ENCODE measurements around the gene TRERF1. TPM values are rescaled to one million over a fixed set of nuclear protein-coding genes. Genes with fewer than 3 reads are reported as not detected.
A peak's percentile ranks its signal among the peaks of the same experiment; 100 is the strongest.

Gene TRERF1
- total RNA-seq, 8 experiments from 2014 or later = 3.5 to 21.2 (median 5.2) TPM

GRCh38 chr6:42462474-42462972 lies 10.8 kb upstream of the TRERF1 start:
- WGBS, 10 experiments = 60 to 100% (median 91%) methylated on average over 1 to 6 of the region's 6 CpGs
- in situ Hi-C loops (cut with MboI; ENCODE audit: low pct_unique_long_range_greater_than_20kb in 2 of 9, low sequenced_read_pairs in 9 of 9, unreplicated experiment in 9 of 9) = no loop called here
- Histone ChIP-seq H3K4me3 (no peak overlapping the region), H3K4me1 (replicated peaks in 1 of 2) (no peaks in the 10 kb centered on the region), H3K27ac (no peak overlapping the region)
- ATAC-seq (replicated peaks in 6 of 8) = no peak

- Histone ChIP-seq H3K4me3 (no peak overlapping the region), H3K27ac (no peak overlapping the region), H3K4me1 (replicated peaks in 1 of 2) (no peaks in the 10 kb centered on the region)
- 0 to 86% (median 65%) methylated on average over 1 of the region's 1 CpG; no CpG with 5 or more reads in 4 of the 10 experiments for WGBS, 10 experiments
- peak in 2 of 8 experiments; percentile 34 to 57 for ATAC-seq (replicated peaks in 6 of 8)
- in situ Hi-C loops (cut with MboI; ENCODE audit: low pct_unique_long_range_greater_than_20kb in 2 of 9, low sequenced_read_pairs in 9 of 9, unreplicated experiment in 9 of 9) = no loop called here
Observed at GRCh38 chr6:42460883-42461282, 9.2 kb upstream of the TRERF1 start.

- Histone ChIP-seq H3K4me3 (no peak overlapping the region), H3K4me1 (replicated peaks in 1 of 2) (no peaks in the 10 kb centered on the region), H3K27ac (no peak overlapping the region)
- WGBS, 10 experiments = 63 to 94% (median 78%) methylated on average over 1 to 4 of the region's 5 CpGs; no CpG with 5 or more reads in 1 of the 10 experiments
- ATAC-seq (replicated peaks in 6 of 8) = no peak
- in situ Hi-C loops (cut with MboI; ENCODE audit: low pct_unique_long_range_greater_than_20kb in 2 of 9, low sequenced_read_pairs in 9 of 9, unreplicated experiment in 9 of 9) = no loop called here
Observed at GRCh38 chr6:42459888-42460287, 8.2 kb upstream of the TRERF1 start.

- ATAC-seq (replicated peaks in 6 of 8) = peak in 1 of 8 experiments; percentile 1
- in situ Hi-C loops (cut with MboI; ENCODE audit: low pct_unique_long_range_greater_than_20kb in 2 of 9, low sequenced_read_pairs in 9 of 9, unreplicated experiment in 9 of 9) = no loop called here
- Histone ChIP-seq H3K4me3 (peak overlapping the region; percentile 56 to 89 (median 84)), H3K4me1 (replicated peaks in 1 of 2) (peaks cover 4 to 6% of the 10 kb centered on the region in 2 donors), H3K27ac (peak overlapping the region; percentile 93 to 96)
- 0 to 47% (median 12%) methylated on average over 1 to 3 of the region's 11 CpGs; no CpG with 5 or more reads in 6 of the 10 experiments for WGBS, 10 experiments
Observed at GRCh38 chr6:42454428-42454791, 2.7 kb upstream of the TRERF1 start.

- 0 to 20% (median 3%) methylated on average over 1 to 13 of the region's 32 CpGs; no CpG with 5 or more reads in 1 of the 10 experiments for WGBS, 10 experiments
- H3K27ac ChIP-seq = peak overlapping the region; percentile 93 to 96
- peak overlapping the region; percentile 56 to 89 (median 84) for H3K4me3 ChIP-seq
- in situ Hi-C loops (cut with MboI; ENCODE audit: low pct_unique_long_range_greater_than_20kb in 2 of 9, low sequenced_read_pairs in 9 of 9, unreplicated experiment in 9 of 9) = no loop called here
- H3K4me1 ChIP-seq (replicated peaks in 1 of 2) = peaks cover 10 to 12% of the 10 kb centered on the region in 2 donors
- ATAC-seq (replicated peaks in 6 of 8) = peak in 5 of 8 experiments; percentile 3 to 31 (median 8)
Observed at GRCh38 chr6:42453654-42454427, 2.1 kb upstream of the TRERF1 start.

GRCh38 chr6:42453031-42453653 lies 1.4 kb upstream of the TRERF1 start:
- peak in 7 of 8 experiments; percentile 57 to 76 (median 69) for ATAC-seq (replicated peaks in 6 of 8)
- Histone ChIP-seq H3K4me3 (peak overlapping the region; percentile 56 to 89 (median 84)), H3K27ac (peak overlapping the region; percentile 93 to 96), H3K4me1 (replicated peaks in 1 of 2) (peaks cover 15 to 17% of the 10 kb centered on the region in 2 donors)
- in situ Hi-C loops (cut with MboI; ENCODE audit: low pct_unique_long_range_greater_than_20kb in 2 of 9, low sequenced_read_pairs in 9 of 9, unreplicated experiment in 9 of 9) = no loop called here
- WGBS, 10 experiments = no CpG with 5 or more reads among the region's 57 CpGs

- peaks cover 15 to 17% of the 10 kb centered on the region in 2 donors for H3K4me1 ChIP-seq (replicated peaks in 1 of 2)
- H3K27ac ChIP-seq = peak overlapping the region; percentile 93 to 96
- 1 to 2% methylated on average over 12 to 15 of the region's 78 CpGs; no CpG with 5 or more reads in 8 of the 10 experiments for WGBS, 10 experiments
- in situ Hi-C loops (cut with MboI; ENCODE audit: low pct_unique_long_range_greater_than_20kb in 2 of 9, low sequenced_read_pairs in 9 of 9, unreplicated experiment in 9 of 9) = no loop called here
- H3K4me3 ChIP-seq = peak overlapping the region; percentile 56 to 89 (median 84)
- peak; percentile 6 to 71 (median 62) for ATAC-seq (replicated peaks in 6 of 8)
Observed at GRCh38 chr6:42452171-42453030, 675 bp upstream of the TRERF1 start.

GRCh38 chr6:42450477-42451332 lies 1.0 kb downstream of the TRERF1 start:
- in situ Hi-C loops (cut with MboI; ENCODE audit: low pct_unique_long_range_greater_than_20kb in 2 of 9, low sequenced_read_pairs in 9 of 9, unreplicated experiment in 9 of 9) = no loop called here
- Histone ChIP-seq H3K4me3 (peak overlapping the region; percentile 56 to 89 (median 84)), H3K4me1 (replicated peaks in 1 of 2) (peaks cover 15 to 17% of the 10 kb centered on the region in 2 donors), H3K27ac (peak overlapping the region; percentile 49 to 80)
- ATAC-seq (replicated peaks in 6 of 8) = peak in 4 of 8 experiments; percentile 0 to 2 (median 2)
- 0 to 3% (median 0%) methylated on average over 1 to 10 of the region's 22 CpGs; no CpG with 5 or more reads in 2 of the 10 experiments for WGBS, 10 experiments

- Histone ChIP-seq H3K4me3 (peak overlapping the region; percentile 56 to 89 (median 84)), H3K4me1 (replicated peaks in 1 of 2) (peaks cover 15 to 17% of the 10 kb centered on the region in 2 donors), H3K27ac (no peak overlapping the region)
- no peak for ATAC-seq (replicated peaks in 6 of 8)
- in situ Hi-C loops (cut with MboI; ENCODE audit: low pct_unique_long_range_greater_than_20kb in 2 of 9, low sequenced_read_pairs in 9 of 9, unreplicated experiment in 9 of 9) = loop anchor here in 2 of 9 experiments (25.0 kb wide), 2 partner anchors 87 to 188 kb away; no protein-coding TSS in a partner anchor
- 0 to 12% (median 0%) methylated on average over 1 to 9 of the region's 9 CpGs; no CpG with 5 or more reads in 1 of the 10 experiments for WGBS, 10 experiments
Observed at GRCh38 chr6:42449917-42450476, 1.7 kb downstream of the TRERF1 start.

GRCh38 chr6:42448927-42449659 lies 2.6 kb downstream of the TRERF1 start:
- Histone ChIP-seq H3K4me1 (replicated peaks in 1 of 2) (peaks cover 16 to 22% of the 10 kb centered on the region in 2 donors), H3K4me3 (peak overlapping the region; percentile 56 to 89 (median 84)), H3K27ac (no peak overlapping the region)
- WGBS, 10 experiments = 0 to 36% (median 11%) methylated on average over 1 to 7 of the region's 7 CpGs; no CpG with 5 or more reads in 2 of the 10 experiments
- in situ Hi-C loops (cut with MboI; ENCODE audit: low pct_unique_long_range_greater_than_20kb in 2 of 9, low sequenced_read_pairs in 9 of 9, unreplicated experiment in 9 of 9) = loop anchor here in 2 of 9 experiments (25.0 kb wide), 2 partner anchors 88 to 187 kb away; no protein-coding TSS in a partner anchor
- no peak for ATAC-seq (replicated peaks in 6 of 8)

GRCh38 chr6:42448391-42448790 lies 3.3 kb downstream of the TRERF1 start:
- H3K4me3 ChIP-seq = no peak overlapping the region
- in situ Hi-C loops (cut with MboI; ENCODE audit: low pct_unique_long_range_greater_than_20kb in 2 of 9, low sequenced_read_pairs in 9 of 9, unreplicated experiment in 9 of 9) = loop anchor here in 2 of 9 experiments (25.0 kb wide), 2 partner anchors 89 to 186 kb away; no protein-coding TSS in a partner anchor
- no peak overlapping the region for H3K27ac ChIP-seq
- 13 to 97% (median 86%) methylated on average over 1 to 5 of the region's 5 CpGs; no CpG with 5 or more reads in 2 of the 10 experiments for WGBS, 10 experiments
- peaks cover 20 to 28% of the 10 kb centered on the region in 2 donors for H3K4me1 ChIP-seq (replicated peaks in 1 of 2)
- ATAC-seq (replicated peaks in 6 of 8) = no peak
